ENCODE data around the gene NACC1. TPM values are rescaled to one million over a fixed set of nuclear protein-coding genes. Genes with fewer than 3 reads are reported as not detected.

NACC1 gene
- total and polyA plus RNA-seq, 2 of the 13 experiments (the other 11 are each of a cell fraction or from before 2014, with no cell fraction given) = 31.8 to 42.3 TPM

GRCh38 chr19:13116282-13117175, 1.5 kb upstream of the NACC1 start, which contains the start of gene TRMT1 (continued):
- TF ChIP-seq LRRFIP1 (CRISPR knock-in tag; conservative IDR thresholded peaks at IDR 0.05) (no peak), ZEB1 (IDR thresholded peaks at IDR 0.05; ENCODE audit: insufficient replicate concordance, low read depth) (peak; percentile 40), MLXIP (CRISPR knock-in tag; IDR thresholded peaks at IDR 0.05; ENCODE audit: borderline replicate concordance) (no peak), RXRA (CRISPR knock-in tag; IDR thresholded peaks at IDR 0.05) (peak; percentile 21; the same call in 1 of the 2 replicates), ZNF496 (CRISPR knock-in tag; IDR thresholded peaks at IDR 0.05; ENCODE audit: insufficient replicate concordance) (no peak), SMAD9 (CRISPR knock-in tag; IDR thresholded peaks at IDR 0.05) (no peak), SETDB1 (CRISPR knock-in tag; IDR thresholded peaks at IDR 0.05; ENCODE audit: borderline replicate concordance) (no peak), PCBP2 (optimal IDR thresholded peaks at IDR 0.05; ENCODE audit: low read depth, low read length, poor library complexity, severe bottlenecking) (no peak), ZMYM2 (CRISPR knock-in tag; IDR thresholded peaks at IDR 0.05) (peak; percentile 87; the same call in 1 of the 2 replicates), SIN3A (IDR thresholded peaks at IDR 0.05; ENCODE audit: borderline replicate concordance, low read depth, low read length) (peak; percentile 97), CEBPG (CRISPR knock-in tag; IDR thresholded peaks at IDR 0.05) (no peak), ZNF672 (CRISPR knock-in tag; IDR thresholded peaks at IDR 0.05) (no peak), PCBP1 (IDR thresholded peaks at IDR 0.05; ENCODE audit: borderline replicate concordance, low read depth, low read length) (0 out of 2 replicates have a peak, but pooled peaks have one; percentile 83), ARID3A (IDR thresholded peaks at IDR 0.05; ENCODE audit: low read depth, low read length) (peak; percentile 40; the same call in 1 of the 2 replicates), ZKSCAN1 (IDR thresholded peaks at IDR 0.05; ENCODE audit: low read length) (no peak), STAG1 (CRISPR knock-in tag; IDR thresholded peaks at IDR 0.05) (no peak), RNF219 (CRISPR knock-in tag; IDR thresholded peaks at IDR 0.05) (no peak), BCL3 (CRISPR knock-in tag; IDR thresholded peaks at IDR 0.05) (peak; percentile 62; the same call in 1 of the 2 replicates)

All from HepG2 (cell line).